Amniotic stem cell (primary cell): Measurements from ENCODE around the gene THRB.

Source experiments
- DNase-seq: peaks from one replicate; lab custom pipeline; 2025; lab: John Stamatoyannopoulos, UW

Gene THRB

DNA sequence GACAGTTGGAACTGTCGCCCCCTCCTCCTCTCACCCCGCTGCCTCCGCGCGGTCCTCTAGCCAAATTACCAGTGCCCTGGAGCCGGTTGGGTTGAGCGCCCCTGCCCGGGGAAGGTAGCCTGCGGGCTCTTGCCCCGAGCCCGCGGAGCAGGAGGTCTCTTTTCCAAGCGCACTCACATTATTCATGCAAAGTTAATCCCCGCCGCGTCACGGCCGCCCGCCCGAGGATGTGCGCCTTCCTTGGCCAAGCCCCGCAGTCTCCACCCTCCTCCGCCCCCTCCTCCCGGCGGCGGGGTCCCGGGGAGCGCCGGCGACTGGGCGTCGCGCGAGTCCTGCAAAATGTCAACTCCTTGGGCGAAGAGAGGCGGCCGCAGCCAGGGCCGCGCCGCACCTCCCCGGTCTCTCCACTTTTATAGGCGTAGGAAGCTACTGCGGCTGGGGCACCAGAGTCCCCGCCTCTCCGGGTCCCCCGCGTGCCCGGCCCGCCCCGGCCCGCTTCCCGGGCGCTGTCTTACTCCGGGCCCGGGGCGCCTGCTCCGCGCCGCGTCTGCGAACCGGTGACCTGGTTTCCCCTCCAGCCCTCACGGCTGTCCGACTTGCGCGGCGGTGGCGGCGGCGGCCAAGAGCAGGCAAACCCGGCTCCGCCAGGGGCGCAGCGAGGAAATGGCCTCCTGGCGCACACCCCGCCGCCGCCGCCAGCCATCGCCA lies at the start of gene THRB:
Gene THRB (minus strand): TSS at position 233 of the 708 bp plus-strand sequence.
- no peak for DNase-seq

GRCh38 chr3:24541935-24542334 lies 47.3 kb upstream of the THRB start:
- DNase-seq = no peak

DNA sequence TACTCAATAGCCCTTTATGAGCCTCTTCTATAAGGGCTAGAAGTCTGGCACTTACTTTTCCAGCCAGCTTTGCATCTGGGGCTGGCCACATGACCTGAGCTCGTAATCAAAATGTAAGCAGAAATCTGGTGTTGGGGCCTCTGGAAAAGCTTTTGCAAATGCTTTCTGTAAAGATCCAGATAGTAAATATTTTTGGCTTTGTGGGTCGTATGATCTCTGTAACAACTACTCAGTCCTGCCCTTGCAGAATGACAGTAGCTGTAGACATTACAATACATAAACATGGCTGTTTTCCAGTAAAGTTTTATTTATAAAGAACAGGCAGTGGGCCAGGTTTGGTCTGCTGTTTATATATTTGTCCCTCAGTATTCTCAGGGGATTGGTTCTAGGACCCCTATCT lies 46.2 kb upstream of the THRB start:
- DNase-seq = no peak

DNA sequence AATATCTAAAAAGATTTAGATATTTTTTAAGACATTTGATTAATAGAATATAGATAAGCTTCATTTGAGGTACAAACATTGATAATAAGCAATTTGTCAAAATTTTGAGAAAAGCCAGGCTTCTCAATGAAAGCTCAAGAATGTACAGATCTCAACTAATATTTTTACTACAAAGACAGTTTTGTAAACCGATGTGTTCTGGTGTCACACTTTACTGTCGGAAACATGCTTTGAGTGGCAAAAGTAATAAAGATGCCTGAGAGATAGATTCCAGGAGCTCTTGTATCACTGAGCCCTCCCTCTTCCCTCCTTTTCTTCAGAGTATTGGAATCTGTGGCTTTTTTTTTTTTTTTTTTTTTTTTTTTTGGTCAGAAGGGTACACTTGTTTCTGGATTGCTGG lies 45.0 kb upstream of the THRB start:
- no peak for DNase-seq

DNA sequence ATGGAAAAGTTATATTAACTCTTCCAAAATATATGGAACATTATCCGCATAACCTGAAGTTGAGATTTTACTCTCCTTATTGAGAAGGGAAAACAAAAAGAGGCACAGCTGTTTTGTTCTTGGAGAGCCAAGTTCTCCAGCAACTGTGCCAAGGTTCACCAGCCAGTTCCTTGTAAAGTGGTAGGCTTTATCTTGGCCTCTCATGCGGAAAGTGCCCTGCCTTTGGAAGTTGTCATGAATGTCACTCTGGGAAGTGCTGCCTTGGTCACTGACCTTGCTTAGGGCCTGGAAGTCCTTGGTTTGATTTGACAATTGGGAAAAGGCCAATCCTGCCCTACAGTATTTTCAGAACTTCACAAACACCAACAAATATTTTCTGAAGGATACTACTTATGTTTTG lies 44.2 kb upstream of the THRB start:
- DNase-seq = no peak

DNA sequence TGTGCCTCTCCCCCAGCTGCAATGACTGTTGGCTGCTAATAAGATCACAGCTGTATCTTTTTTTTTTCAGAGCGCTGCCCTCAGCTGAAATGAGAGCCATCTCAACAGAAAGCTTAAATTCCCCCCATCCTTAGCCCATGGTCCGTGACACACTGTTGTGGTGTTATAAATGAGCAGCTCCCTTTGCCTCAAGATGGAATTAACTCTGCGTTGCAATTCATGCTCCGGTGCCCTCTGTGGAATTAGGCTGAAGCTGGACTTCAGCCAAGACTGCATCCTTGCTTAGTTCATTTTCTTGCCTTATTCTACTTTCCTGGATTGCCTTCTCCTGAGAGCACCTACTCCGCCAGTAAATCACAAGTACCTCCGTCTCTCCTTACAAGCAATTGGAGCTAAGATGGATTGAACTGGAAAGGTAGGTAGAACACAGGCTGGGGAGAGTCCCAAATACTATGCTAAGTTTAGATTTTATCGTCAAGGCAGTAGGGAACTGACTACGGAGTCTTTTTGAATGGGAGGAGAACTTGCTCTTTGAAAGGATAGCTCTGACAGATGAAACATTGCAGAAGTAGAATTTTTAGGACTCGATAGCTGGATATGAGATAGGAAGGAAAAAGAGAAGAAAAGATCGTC lies 39.0 kb upstream of the THRB start:
- no peak for DNase-seq

GRCh38 chr3:24530471-24530870 lies 35.8 kb upstream of the THRB start:
- no peak for DNase-seq

GRCh38 chr3:24529210-24529609 lies 34.6 kb upstream of the THRB start:
- no peak for DNase-seq

GRCh38 chr3:24526640-24527212 lies 32.1 kb upstream of the THRB start:
- no peak for DNase-seq

GRCh38 chr3:24525557-24525956 lies 30.9 kb upstream of the THRB start:
- no peak for DNase-seq

- no peak for DNase-seq
Observed at GRCh38 chr3:24525022-24525421, 30.4 kb upstream of the THRB start.

DNA sequence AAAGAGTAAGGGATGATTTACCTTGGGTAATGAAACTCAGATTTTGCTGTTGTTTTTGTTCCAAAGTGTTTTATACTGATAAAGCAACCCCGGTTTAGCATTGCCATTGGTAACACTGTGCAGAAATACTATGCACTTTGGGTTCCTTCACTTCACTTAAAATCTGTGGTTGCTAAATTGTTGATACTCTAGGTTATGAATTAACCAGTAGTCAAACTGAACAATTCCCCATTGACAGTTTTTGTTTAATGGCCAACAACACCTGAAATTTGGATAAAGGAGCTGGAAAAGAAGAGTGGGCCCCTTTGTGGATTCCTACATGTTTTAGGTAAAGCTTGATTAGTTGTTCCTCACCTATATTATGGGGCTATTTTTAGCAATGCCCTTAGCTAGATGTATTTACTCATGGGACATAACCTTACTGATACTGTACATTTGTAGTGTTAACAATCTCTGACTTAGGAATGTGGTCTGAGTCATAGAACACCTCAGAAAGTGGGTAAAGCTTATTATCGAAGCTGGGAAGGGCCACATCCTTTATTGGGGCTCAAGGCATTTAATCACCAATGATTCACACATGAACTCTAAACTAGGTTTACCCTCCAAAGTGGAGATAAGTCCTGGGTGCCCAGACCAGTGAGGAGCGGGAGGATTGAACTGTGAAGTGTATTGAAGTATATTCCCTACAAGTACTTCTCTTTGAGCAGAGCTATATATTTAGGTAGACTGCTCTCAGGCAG lies 29.5 kb upstream of the THRB start:
- DNase-seq = no peak

- no peak for DNase-seq
Observed at GRCh38 chr3:24523215-24523614, 28.6 kb upstream of the THRB start.

GRCh38 chr3:24522146-24522579 lies 27.5 kb upstream of the THRB start:
- DNase-seq = no peak

GRCh38 chr3:24521420-24522145 lies 26.9 kb upstream of the THRB start:
- no peak for DNase-seq

- DNase-seq = no peak
Observed at GRCh38 chr3:24520976-24521419, 26.3 kb upstream of the THRB start.

GRCh38 chr3:24520101-24520495 lies 25.4 kb upstream of the THRB start:
- DNase-seq = no peak

- no peak for DNase-seq
Observed at GRCh38 chr3:24519368-24520100, 24.9 kb upstream of the THRB start.

DNA sequence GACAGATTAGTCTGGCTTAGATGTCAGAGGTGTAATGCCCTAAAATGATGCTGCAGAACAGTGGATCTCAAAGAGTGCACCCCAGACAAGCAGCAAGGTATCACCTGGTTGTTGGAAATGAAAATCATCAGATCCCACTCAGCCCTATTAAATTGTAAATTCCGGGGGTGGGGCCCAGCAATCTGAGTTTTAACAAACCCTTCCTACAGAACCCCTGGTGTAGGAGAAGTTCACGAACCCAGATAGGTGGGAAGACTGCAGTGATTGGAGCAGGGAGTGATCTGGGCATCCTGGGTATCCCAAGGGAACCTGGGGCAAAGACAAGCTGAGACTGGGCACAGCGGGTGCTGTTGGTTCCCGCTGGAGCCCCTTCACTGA lies 24.3 kb upstream of the THRB start:
- no peak for DNase-seq

DNA sequence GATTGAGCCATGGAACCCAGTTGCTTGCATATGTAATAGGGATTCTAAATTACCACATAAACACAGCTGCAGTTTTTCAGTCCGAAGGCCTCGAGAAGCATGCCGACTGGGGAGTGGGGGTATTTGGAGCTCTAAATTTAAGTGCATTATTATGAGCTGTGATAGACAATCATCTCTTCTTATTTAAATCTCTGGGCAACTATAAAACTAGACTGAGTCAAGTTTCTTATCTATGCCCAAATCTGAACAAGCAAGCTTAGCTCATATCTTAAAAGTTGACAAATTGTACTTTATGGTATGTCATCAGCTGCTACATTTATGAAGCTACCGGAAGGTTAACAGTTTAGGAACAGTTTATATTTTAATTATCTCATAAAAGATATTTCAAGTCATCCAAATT lies 19.5 kb upstream of the THRB start:
- DNase-seq = no peak

- no peak for DNase-seq
Observed at GRCh38 chr3:24513463-24513862, 18.8 kb upstream of the THRB start.
